SK-N-SH treated with all-trans-retinoic acid at 6 μM for 48 hours (cell line): Measurements from ENCODE around the gene MRPL3.
A peak's percentile ranks its signal among the peaks of the same experiment; 100 is the strongest.

Experiments
- ATAC-seq: fragments of 200-7000 bp; cut with Tn5 transposase; 3 replicates; pipeline ENCODE4 v1.9.1; 2020; ENCODE audit warnings: mild to moderate bottlenecking, moderate library complexity
- ARNTL ChIP-seq: fragments of 450-650 bp; formaldehyde crosslinking; IDR thresholded peaks from 2 replicates; pipeline ENCODE4 v1.5.0; 2020; ENCODE audit warnings: low read depth, mild to moderate bottlenecking, moderate library complexity, borderline replicate concordance
- BACH2 ChIP-seq: fragments of 250-450 bp; sonication (Bioruptor Pico); IDR thresholded peaks from 2 replicates; pipeline ENCODE4 v1.9.0; 2021; ENCODE audit warnings: mild to moderate bottlenecking, borderline replicate concordance
- CREB5 ChIP-seq: fragments of 250-450 bp; sonication (Bioruptor Pico); IDR thresholded peaks from 2 replicates; pipeline ENCODE4 v1.5.1; 2020; ENCODE audit warnings: low read depth, mild to moderate bottlenecking, moderate library complexity
- CSDC2 ChIP-seq: fragments of 250-450 bp; sonication (Bioruptor Pico); IDR thresholded peaks from 2 replicates; pipeline ENCODE4 v1.5.0; 2020; ENCODE audit warnings: mild to moderate bottlenecking, moderate library complexity
- ESRRG ChIP-seq: fragments of 250-450 bp; sonication (Bioruptor Pico); IDR thresholded peaks from 2 replicates; pipeline ENCODE4 v1.6.1; 2021; ENCODE audit warnings: mild to moderate bottlenecking
- GLIS3 ChIP-seq: fragments of 250-450 bp; sonication (Bioruptor Pico); IDR thresholded peaks from 2 replicates; pipeline ENCODE4 v1.5.0; 2020; ENCODE audit warnings: mild to moderate bottlenecking, moderate library complexity
- ISL1 ChIP-seq: fragments of 250-450 bp; sonication (Bioruptor Pico); IDR thresholded peaks from 2 replicates; pipeline ENCODE4 v2.1.2; 2022; ENCODE audit warnings: mild to moderate bottlenecking, moderate library complexity
- OSR1 ChIP-seq: fragments of 250-450 bp; sonication (Bioruptor Pico); IDR thresholded peaks from 2 replicates; pipeline ENCODE4 v1.8.0; 2022; ENCODE audit warnings: moderate library complexity, mild to moderate bottlenecking, inconsistent platforms
- PATZ1 ChIP-seq: fragments of 250-450 bp; sonication (Bioruptor Pico); IDR thresholded peaks from 2 replicates; pipeline ENCODE4 v1.8.0; 2020; ENCODE audit warnings: mild to moderate bottlenecking, moderate library complexity, borderline replicate concordance
- PPARA ChIP-seq: fragments of 250-450 bp; sonication (Bioruptor Pico); IDR thresholded peaks from 2 replicates; pipeline ENCODE4 v1.5.0; 2020; ENCODE audit warnings: mild to moderate bottlenecking, borderline replicate concordance
- RARB ChIP-seq: fragments of 250-450 bp; sonication (Bioruptor Pico); IDR thresholded peaks from 2 replicates; pipeline ENCODE4 v1.8.0; 2021; ENCODE audit warnings: mild to moderate bottlenecking, moderate library complexity
- SNAI2 ChIP-seq: fragments of 250-450 bp; sonication (Bioruptor Pico); IDR thresholded peaks from 2 replicates; pipeline ENCODE4 v1.5.0; 2020; ENCODE audit warnings: mild to moderate bottlenecking, moderate library complexity
- TCF4 ChIP-seq: fragments of 250-450 bp; sonication (Bioruptor Pico); IDR thresholded peaks from 2 replicates; pipeline ENCODE4 v1.8.0; 2021; ENCODE audit warnings: mild to moderate bottlenecking, moderate library complexity, borderline replicate concordance
- TOX ChIP-seq: fragments of 250-450 bp; sonication (Bioruptor Pico); IDR thresholded peaks from 2 replicates; pipeline ENCODE4 v1.8.0; 2021; ENCODE audit warnings: mild to moderate bottlenecking, moderate library complexity, borderline replicate concordance
- ZC3H10 ChIP-seq: fragments of 250-450 bp; sonication (Bioruptor Pico); IDR thresholded peaks from 2 replicates; pipeline ENCODE4 v1.5.1; 2021; ENCODE audit warnings: mild to moderate bottlenecking, moderate library complexity
- ZFP3 ChIP-seq: fragments of 250-450 bp; sonication (Bioruptor Pico); IDR thresholded peaks from 2 replicates; pipeline ENCODE4 v1.5.0; 2020; ENCODE audit warnings: mild to moderate bottlenecking, moderate library complexity
- ZFP30 ChIP-seq: fragments of 450-650 bp; formaldehyde crosslinking; IDR thresholded peaks from 2 replicates; pipeline ENCODE4 v1.5.0; 2022; ENCODE audit warnings: mild to moderate bottlenecking, moderate library complexity
- ZNF565 ChIP-seq: fragments of 450-650 bp; formaldehyde crosslinking; conservative IDR thresholded peaks from 2 replicates; pipeline ENCODE4 v1.5.0; 2020; ENCODE audit warnings: low read depth, mild to moderate bottlenecking, moderate library complexity
- ZNF70 ChIP-seq: fragments of 450-650 bp; formaldehyde crosslinking; IDR thresholded peaks from 2 replicates; pipeline ENCODE4 v1.5.0; 2020; ENCODE audit warnings: mild to moderate bottlenecking, moderate library complexity
- ZNF8 ChIP-seq: fragments of 450-650 bp; formaldehyde crosslinking; IDR thresholded peaks from 2 replicates; pipeline ENCODE4 v1.5.0; 2020; ENCODE audit warnings: mild to moderate bottlenecking, moderate library complexity
- TF ChIP-seq, protein P1 (sequence below): fragments of 250-450 bp; sonication (Bioruptor Pico); IDR thresholded peaks from 2 replicates; pipeline ENCODE4 v1.5.0; 2020; ENCODE audit warnings: mild to moderate bottlenecking, moderate library complexity
- TF ChIP-seq, protein P2 (sequence below): fragments of 250-450 bp; sonication (Bioruptor Pico); IDR thresholded peaks from 2 replicates; pipeline ENCODE4 v1.5.1; 2021; ENCODE audit warnings: mild to moderate bottlenecking, moderate library complexity
- TF ChIP-seq, protein P3 (sequence below): fragments of 250-450 bp; sonication (Bioruptor Pico); IDR thresholded peaks from 2 replicates; pipeline ENCODE4 v1.8.0; 2021; ENCODE audit warnings: low read depth, mild to moderate bottlenecking, moderate library complexity, borderline replicate concordance

MRPL3 gene

DNA sequence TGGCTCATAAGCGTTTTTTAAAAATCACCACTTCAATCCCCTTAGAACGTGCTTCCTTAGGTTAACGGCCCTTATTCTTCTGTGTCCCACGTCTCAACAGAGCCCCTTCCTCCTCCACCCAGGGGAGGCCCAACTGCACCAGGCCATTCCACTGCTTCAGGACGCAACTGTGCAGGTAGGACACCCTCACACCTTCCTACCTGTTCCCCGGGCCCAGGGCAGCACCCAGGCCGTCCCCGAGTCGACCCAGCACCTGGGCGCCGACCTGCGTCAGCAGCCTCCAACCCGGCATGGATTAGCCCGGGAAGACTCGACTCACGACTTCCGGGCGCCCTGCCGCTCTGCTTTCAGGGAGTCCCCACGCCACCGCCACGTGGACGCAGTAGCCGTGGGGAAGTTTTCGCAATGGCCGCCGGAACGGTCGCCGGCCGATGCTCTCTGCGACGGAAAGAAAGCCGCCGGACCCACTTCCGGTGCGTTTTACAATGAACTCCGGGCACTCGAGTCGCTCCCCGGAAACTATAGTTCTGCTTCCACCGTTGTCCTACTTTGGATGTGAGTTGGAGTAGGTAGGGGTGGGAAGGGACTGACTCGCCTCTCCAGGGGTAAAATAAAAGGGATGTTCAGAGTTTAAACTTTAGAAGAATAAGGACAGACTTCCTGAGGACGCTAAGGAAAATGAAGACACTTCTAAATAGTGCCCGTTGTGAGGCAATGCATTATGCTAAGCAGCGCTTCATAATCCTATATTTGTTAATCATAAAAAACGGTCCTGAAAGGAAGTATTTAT is at the start of gene MRPL3:
MRPL3 (minus strand) TSS at position 442 of the 790 bp plus-strand sequence; CDS start at position 292, 150 bp downstream.
- no peak for TF ChIP-seq BACH2 (CRISPR knock-in tag)
- TF ChIP-seq ARNTL (CRISPR knock-in tag), result peak; percentile 72; the same call in 1 of the 2 replicates
- no peak for TF ChIP-seq ESRRG (CRISPR knock-in tag)
- TF ChIP-seq ZFP30 (CRISPR knock-in tag), result 0 out of 2 replicates have a peak, but pooled peaks have one; percentile 55
- no peak; the same call in 1 of the 2 replicates for TF ChIP-seq TOX (CRISPR knock-in tag)
- TF ChIP-seq ZFP3 (CRISPR knock-in tag), result peak; percentile 78
- TF ChIP-seq ZC3H10 (CRISPR knock-in tag), result no peak
- no peak for TF ChIP-seq OSR1 (CRISPR knock-in tag)
- no peak for TF ChIP-seq RARB
- TF ChIP-seq ISL1 (CRISPR knock-in tag), result peak; percentile 18; the same call in 1 of the 2 replicates
- TF ChIP-seq ZNF70 (CRISPR knock-in tag), result peak; percentile 65
- TF ChIP-seq PATZ1 (CRISPR knock-in tag), result no peak
- TF ChIP-seq ZNF565 (CRISPR knock-in tag), result peak; percentile 87
- TF ChIP-seq, protein P1, sequence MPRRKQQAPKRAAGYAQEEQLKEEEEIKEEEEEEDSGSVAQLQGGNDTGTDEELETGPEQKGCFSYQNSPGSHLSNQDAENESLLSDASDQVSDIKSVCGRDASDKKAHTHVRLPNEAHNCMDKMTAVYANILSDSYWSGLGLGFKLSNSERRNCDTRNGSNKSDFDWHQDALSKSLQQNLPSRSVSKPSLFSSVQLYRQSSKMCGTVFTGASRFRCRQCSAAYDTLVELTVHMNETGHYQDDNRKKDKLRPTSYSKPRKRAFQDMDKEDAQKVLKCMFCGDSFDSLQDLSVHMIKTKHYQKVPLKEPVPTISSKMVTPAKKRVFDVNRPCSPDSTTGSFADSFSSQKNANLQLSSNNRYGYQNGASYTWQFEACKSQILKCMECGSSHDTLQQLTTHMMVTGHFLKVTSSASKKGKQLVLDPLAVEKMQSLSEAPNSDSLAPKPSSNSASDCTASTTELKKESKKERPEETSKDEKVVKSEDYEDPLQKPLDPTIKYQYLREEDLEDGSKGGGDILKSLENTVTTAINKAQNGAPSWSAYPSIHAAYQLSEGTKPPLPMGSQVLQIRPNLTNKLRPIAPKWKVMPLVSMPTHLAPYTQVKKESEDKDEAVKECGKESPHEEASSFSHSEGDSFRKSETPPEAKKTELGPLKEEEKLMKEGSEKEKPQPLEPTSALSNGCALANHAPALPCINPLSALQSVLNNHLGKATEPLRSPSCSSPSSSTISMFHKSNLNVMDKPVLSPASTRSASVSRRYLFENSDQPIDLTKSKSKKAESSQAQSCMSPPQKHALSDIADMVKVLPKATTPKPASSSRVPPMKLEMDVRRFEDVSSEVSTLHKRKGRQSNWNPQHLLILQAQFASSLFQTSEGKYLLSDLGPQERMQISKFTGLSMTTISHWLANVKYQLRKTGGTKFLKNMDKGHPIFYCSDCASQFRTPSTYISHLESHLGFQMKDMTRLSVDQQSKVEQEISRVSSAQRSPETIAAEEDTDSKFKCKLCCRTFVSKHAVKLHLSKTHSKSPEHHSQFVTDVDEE (CRISPR knock-in tag), result peak; percentile 87; the same call in 1 of the 2 replicates
- TF ChIP-seq PPARA (CRISPR knock-in tag), result peak; percentile 94
- TF ChIP-seq, protein P2, sequence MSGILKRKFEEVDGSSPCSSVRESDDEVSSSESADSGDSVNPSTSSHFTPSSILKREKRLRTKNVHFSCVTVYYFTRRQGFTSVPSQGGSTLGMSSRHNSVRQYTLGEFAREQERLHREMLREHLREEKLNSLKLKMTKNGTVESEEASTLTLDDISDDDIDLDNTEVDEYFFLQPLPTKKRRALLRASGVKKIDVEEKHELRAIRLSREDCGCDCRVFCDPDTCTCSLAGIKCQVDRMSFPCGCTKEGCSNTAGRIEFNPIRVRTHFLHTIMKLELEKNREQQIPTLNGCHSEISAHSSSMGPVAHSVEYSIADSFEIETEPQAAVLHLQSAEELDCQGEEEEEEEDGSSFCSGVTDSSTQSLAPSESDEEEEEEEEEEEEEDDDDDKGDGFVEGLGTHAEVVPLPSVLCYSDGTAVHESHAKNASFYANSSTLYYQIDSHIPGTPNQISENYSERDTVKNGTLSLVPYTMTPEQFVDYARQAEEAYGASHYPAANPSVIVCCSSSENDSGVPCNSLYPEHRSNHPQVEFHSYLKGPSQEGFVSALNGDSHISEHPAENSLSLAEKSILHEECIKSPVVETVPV (CRISPR knock-in tag), result no peak
- peak; percentile 97 for TF ChIP-seq SNAI2 (CRISPR knock-in tag)
- peak; percentile 90; the same call in 1 of the 2 replicates for TF ChIP-seq CSDC2 (CRISPR knock-in tag)
- TF ChIP-seq ZNF8, result peak; percentile 58
- no peak for TF ChIP-seq GLIS3 (CRISPR knock-in tag)
- no peak for TF ChIP-seq TCF4 (CRISPR knock-in tag)
- TF ChIP-seq, protein P3, sequence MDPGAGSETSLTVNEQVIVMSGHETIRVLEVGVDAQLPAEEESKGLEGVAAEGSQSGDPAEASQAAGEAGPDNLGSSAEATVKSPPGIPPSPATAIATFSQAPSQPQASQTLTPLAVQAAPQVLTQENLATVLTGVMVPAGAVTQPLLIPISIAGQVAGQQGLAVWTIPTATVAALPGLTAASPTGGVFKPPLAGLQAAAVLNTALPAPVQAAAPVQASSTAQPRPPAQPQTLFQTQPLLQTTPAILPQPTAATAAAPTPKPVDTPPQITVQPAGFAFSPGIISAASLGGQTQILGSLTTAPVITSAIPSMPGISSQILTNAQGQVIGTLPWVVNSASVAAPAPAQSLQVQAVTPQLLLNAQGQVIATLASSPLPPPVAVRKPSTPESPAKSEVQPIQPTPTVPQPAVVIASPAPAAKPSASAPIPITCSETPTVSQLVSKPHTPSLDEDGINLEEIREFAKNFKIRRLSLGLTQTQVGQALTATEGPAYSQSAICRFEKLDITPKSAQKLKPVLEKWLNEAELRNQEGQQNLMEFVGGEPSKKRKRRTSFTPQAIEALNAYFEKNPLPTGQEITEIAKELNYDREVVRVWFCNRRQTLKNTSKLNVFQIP, result 0 out of 2 replicates have a peak, but pooled peaks have one; percentile 34
- no peak for TF ChIP-seq CREB5
- peak; percentile 99 for ATAC-seq

DNA sequence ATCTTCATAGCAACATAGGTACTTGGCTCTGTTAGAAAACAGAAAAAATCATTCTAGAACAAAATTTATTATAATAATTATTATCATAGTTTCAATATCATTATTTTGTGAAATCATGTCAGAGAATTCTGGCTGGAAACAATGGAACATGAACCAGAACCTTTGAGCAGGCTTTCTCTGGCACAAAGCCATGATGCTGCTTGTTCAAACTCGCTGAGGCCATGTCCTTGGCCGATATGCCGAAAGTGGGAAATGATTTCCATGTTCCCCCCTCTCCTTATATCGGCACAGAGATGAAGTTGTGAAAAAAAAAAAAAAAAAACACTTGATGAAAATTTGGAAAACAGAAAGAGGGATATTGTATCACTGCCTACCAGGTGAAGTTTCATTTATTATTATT is 49.0 kb upstream of the MRPL3 start:
- TF ChIP-seq, protein P1 (CRISPR knock-in tag), result no peak
- TF ChIP-seq, all 23 proteins: peak for 0
- no peak for ATAC-seq
